ENCODE measurements around the gene OR6S1.

OR6S1 gene

DNA sequence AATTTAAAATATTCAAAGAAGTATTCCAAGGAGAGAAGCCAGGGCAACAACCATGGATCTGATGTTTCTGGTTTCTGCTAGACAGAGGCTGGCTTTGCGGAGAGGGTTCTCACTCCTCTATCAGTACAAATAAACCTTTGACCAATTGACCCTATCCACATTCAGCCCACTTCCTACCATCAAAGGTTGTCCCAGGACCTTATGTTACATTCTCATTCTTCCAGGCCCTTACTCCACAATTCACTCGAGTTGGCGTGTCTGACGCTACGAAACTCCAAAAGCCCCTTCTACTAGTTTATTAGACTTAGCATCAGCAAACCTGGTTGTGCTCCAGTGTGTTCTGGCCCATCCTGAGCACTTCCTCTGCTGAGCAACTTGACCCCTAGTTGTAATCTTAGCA lies 25.5 kb downstream of the OR6S1 start:
- Histone ChIP-seq H3K36me3 (ENCODE audit: control insufficient read depth in 2 of 2, insufficient read depth in 1 of 2, low read length in 2 of 2) (no peaks in the 10 kb centered on the region), H3K4me1 (ENCODE audit: control insufficient read depth, insufficient read depth, low read length) (peaks cover 13% of the 10 kb centered on the region), H3K4me3 (ENCODE audit: low read depth, low read length) (no peak overlapping the region), H3K9me3 (ENCODE audit: control insufficient read depth, insufficient read depth, low read depth, low read length) (no peaks in the 10 kb centered on the region), H3K27ac (ENCODE audit: extremely low read depth, low read depth, low read length) (no peak overlapping the region)
- CTCF ChIA-PET: interaction anchor here (0.7 kb wide), 1 partner anchor 902 kb away, joined by 4 read pairs; no protein-coding TSS in a partner anchor
- TF ChIP-seq ZNF48 (tag by site-specific recombination; IDR thresholded peaks at IDR 0.05) (no peak), ZNF747 (tag by site-specific recombination; IDR thresholded peaks at IDR 0.05) (no peak), ZNF404 (tag by site-specific recombination; IDR thresholded peaks at IDR 0.05) (no peak), ZNF121 (tag by site-specific recombination; IDR thresholded peaks at IDR 0.05) (no peak), ZFP41 (tag by site-specific recombination; IDR thresholded peaks at IDR 0.05; ENCODE audit: borderline replicate concordance) (no peak), ZNF211 (tag by site-specific recombination; IDR thresholded peaks at IDR 0.05; ENCODE audit: low read depth) (no peak), ZNF707 (tag by site-specific recombination; IDR thresholded peaks at IDR 0.05) (no peak), ZSCAN30 (tag by site-specific recombination; IDR thresholded peaks at IDR 0.05) (no peak), ZNF416 (tag by site-specific recombination; IDR thresholded peaks at IDR 0.05) (no peak)
- POLR2A ChIA-PET: no interaction called here

GRCh38 chr14:20614038-20614840 lies 27.3 kb downstream of the OR6S1 start:
- TF ChIP-seq ZNF510 (tag by site-specific recombination; IDR thresholded peaks at IDR 0.05; ENCODE audit: insufficient replicate concordance) (no peak), YY1 (tag by site-specific recombination; IDR thresholded peaks at IDR 0.05) (0 out of 2 replicates have a peak, but pooled peaks have one; percentile 5), ZNF292 (tag by site-specific recombination; IDR thresholded peaks at IDR 0.05; ENCODE audit: borderline replicate concordance, low read depth) (no peak), SCRT1 (tag by site-specific recombination; IDR thresholded peaks at IDR 0.05; ENCODE audit: borderline replicate concordance) (no peak), IKZF3 (tag by site-specific recombination; IDR thresholded peaks at IDR 0.05) (peak; percentile 69), ZNF585B (tag by site-specific recombination; IDR thresholded peaks at IDR 0.05) (no peak), ZNF184 (tag by site-specific recombination; IDR thresholded peaks at IDR 0.05) (no peak), BCL11B (tag by site-specific recombination; IDR thresholded peaks at IDR 0.05; ENCODE audit: low read depth) (no peak), PRDM10 (tag by site-specific recombination; IDR thresholded peaks at IDR 0.05) (peak; percentile 92), ZNF600 (tag by site-specific recombination; IDR thresholded peaks at IDR 0.05) (no peak), ZBTB48 (tag by site-specific recombination; IDR thresholded peaks at IDR 0.05) (peak; percentile 78), SCRT2 (tag by site-specific recombination; IDR thresholded peaks at IDR 0.05) (no peak), PRDM6 (tag by site-specific recombination; IDR thresholded peaks at IDR 0.05) (no peak), ZNF513 (tag by site-specific recombination; IDR thresholded peaks at IDR 0.05) (peak; percentile 64; the same call in 1 of the 2 replicates)
- TF ChIP-seq, protein P1, sequence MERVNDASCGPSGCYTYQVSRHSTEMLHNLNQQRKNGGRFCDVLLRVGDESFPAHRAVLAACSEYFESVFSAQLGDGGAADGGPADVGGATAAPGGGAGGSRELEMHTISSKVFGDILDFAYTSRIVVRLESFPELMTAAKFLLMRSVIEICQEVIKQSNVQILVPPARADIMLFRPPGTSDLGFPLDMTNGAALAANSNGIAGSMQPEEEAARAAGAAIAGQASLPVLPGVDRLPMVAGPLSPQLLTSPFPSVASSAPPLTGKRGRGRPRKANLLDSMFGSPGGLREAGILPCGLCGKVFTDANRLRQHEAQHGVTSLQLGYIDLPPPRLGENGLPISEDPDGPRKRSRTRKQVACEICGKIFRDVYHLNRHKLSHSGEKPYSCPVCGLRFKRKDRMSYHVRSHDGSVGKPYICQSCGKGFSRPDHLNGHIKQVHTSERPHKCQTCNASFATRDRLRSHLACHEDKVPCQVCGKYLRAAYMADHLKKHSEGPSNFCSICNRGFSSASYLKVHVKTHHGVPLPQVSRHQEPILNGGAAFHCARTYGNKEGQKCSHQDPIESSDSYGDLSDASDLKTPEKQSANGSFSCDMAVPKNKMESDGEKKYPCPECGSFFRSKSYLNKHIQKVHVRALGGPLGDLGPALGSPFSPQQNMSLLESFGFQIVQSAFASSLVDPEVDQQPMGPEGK (tag by site-specific recombination; IDR thresholded peaks at IDR 0.05): peak; percentile 92
- Histone ChIP-seq H3K36me3 (ENCODE audit: control insufficient read depth in 2 of 2, insufficient read depth in 1 of 2, low read length in 2 of 2) (no peaks in the 10 kb centered on the region), H3K27ac (ENCODE audit: extremely low read depth, low read depth, low read length) (peak overlapping the region; percentile 74), H3K4me1 (ENCODE audit: control insufficient read depth, insufficient read depth, low read length) (peaks cover 13% of the 10 kb centered on the region), H3K9me3 (ENCODE audit: control insufficient read depth, insufficient read depth, low read depth, low read length) (no peaks in the 10 kb centered on the region), H3K4me3 (ENCODE audit: low read depth, low read length) (peak overlapping the region; percentile 81)
- CTCF ChIA-PET: interaction anchor here (0.6 to 2.6 kb wide), 10 partner anchors 10 to 298 kb away, joined by 3 to 22 read pairs (median 4); partner anchors contain the start of gene PARP2
- POLR2A ChIA-PET: interaction anchor here (1.1 to 2.5 kb wide), 4 partner anchors 17 to 68 kb away, joined by 4 to 16 read pairs (median 8); no protein-coding TSS in a partner anchor

Data from HEK293 (cell line).